ENCODE data around the gene CACNB4. TPM values are rescaled to one million over a fixed set of nuclear protein-coding genes. Genes with fewer than 3 reads are reported as not detected.

The CACNB4 gene
- total RNA-seq, 4 donors from 2014 or later = 3.5 to 4.8 (median 4.3) TPM

GRCh38 chr2:151978709-151979108, 120.1 kb downstream of the CACNB4 start:
- H3K4me3 ChIP-seq = no peak overlapping the region
- H3K27me3 ChIP-seq = no peaks in the 10 kb centered on the region
- no peaks in the 10 kb centered on the region for H3K9me3 ChIP-seq
- H3K4me1 ChIP-seq = peaks cover 0 to 2% (median 0%) of the 10 kb centered on the region in 4 donors
- H3K36me3 ChIP-seq = no peaks in the 10 kb centered on the region
- no peak overlapping the region for H3K27ac ChIP-seq
- DNase-seq (ENCODE audit: low spot score in 2 of 2) = no peak
- 98% methylated on average over 5 to 7 of the region's 7 CpGs for WGBS, 2 donors
- TF ChIP-seq POLR2A (IDR thresholded peaks at IDR 0.05) (no peak), CTCF (IDR thresholded peaks at IDR 0.05) (no peak), EP300 (IDR thresholded peaks at IDR 0.05) (no peak)

- no peak for DNase-seq (ENCODE audit: low spot score in 2 of 2)
- H3K9me3 ChIP-seq = no peaks in the 10 kb centered on the region
- TF ChIP-seq CTCF (IDR thresholded peaks at IDR 0.05) = no peak
- TF ChIP-seq POLR2A (IDR thresholded peaks at IDR 0.05) = no peak
- no peak for TF ChIP-seq EP300 (IDR thresholded peaks at IDR 0.05)
- H3K4me3 ChIP-seq = no peak overlapping the region
- H3K4me1 ChIP-seq = peaks cover 0 to 11% (median 0%) of the 10 kb centered on the region in 4 donors
- no peak overlapping the region for H3K27ac ChIP-seq
- 43 to 58% methylated on average over 3 of the region's 3 CpGs for WGBS, 2 donors
- H3K36me3 ChIP-seq = no peaks in the 10 kb centered on the region
- H3K27me3 ChIP-seq = no peaks in the 10 kb centered on the region
Observed at GRCh38 chr2:151977631-151978030, 121.2 kb downstream of the CACNB4 start.

GRCh38 chr2:151976945-151977353, 121.9 kb downstream of the CACNB4 start:
- no peak overlapping the region for H3K4me3 ChIP-seq

GRCh38 chr2:151975460-151976414, 123.1 kb downstream of the CACNB4 start:
- no peaks in the 10 kb centered on the region for H3K36me3 ChIP-seq
- 91% methylated on average over 15 of the region's 15 CpGs for WGBS, 2 donors
- TF ChIP-seq EP300 (IDR thresholded peaks at IDR 0.05) = no peak
- TF ChIP-seq CTCF (IDR thresholded peaks at IDR 0.05) = no peak
- TF ChIP-seq POLR2A (IDR thresholded peaks at IDR 0.05) = no peak

More at GRCh38 chr2:151976945-151977353, 121.9 kb downstream of the CACNB4 start:
- no peak overlapping the region for H3K27ac ChIP-seq
- no peaks in the 10 kb centered on the region for H3K27me3 ChIP-seq
- no peak for DNase-seq (ENCODE audit: low spot score in 2 of 2)
- no peaks in the 10 kb centered on the region for H3K9me3 ChIP-seq
- H3K36me3 ChIP-seq = no peaks in the 10 kb centered on the region
- no peak for TF ChIP-seq CTCF (IDR thresholded peaks at IDR 0.05)
- TF ChIP-seq POLR2A (IDR thresholded peaks at IDR 0.05) = no peak
- TF ChIP-seq EP300 (IDR thresholded peaks at IDR 0.05) = no peak
- H3K4me1 ChIP-seq = peaks cover 0 to 16% (median 0%) of the 10 kb centered on the region in 4 donors
- 82 to 86% methylated on average over 2 of the region's 2 CpGs for WGBS, 2 donors

GRCh38 chr2:151974988-151975387, 123.9 kb downstream of the CACNB4 start:
- H3K27me3 ChIP-seq = no peaks in the 10 kb centered on the region
- H3K27ac ChIP-seq = no peak overlapping the region
- peaks cover 0 to 16% (median 0%) of the 10 kb centered on the region in 4 donors for H3K4me1 ChIP-seq
- H3K4me3 ChIP-seq = no peak overlapping the region
- H3K36me3 ChIP-seq = no peaks in the 10 kb centered on the region
- H3K9me3 ChIP-seq = no peaks in the 10 kb centered on the region
- no peak for DNase-seq (ENCODE audit: low spot score in 2 of 2)
- TF ChIP-seq POLR2A (IDR thresholded peaks at IDR 0.05) (no peak), EP300 (IDR thresholded peaks at IDR 0.05) (no peak), CTCF (IDR thresholded peaks at IDR 0.05) (no peak)
- WGBS, 2 donors = 85 to 92% methylated on average over 3 of the region's 3 CpGs

More at GRCh38 chr2:151975460-151976414, 123.1 kb downstream of the CACNB4 start:
- Histone ChIP-seq H3K27ac (no peak overlapping the region), H3K27me3 (no peaks in the 10 kb centered on the region), H3K4me1 (peaks cover 0 to 16% (median 0%) of the 10 kb centered on the region in 4 donors), H3K4me3 (no peak overlapping the region), H3K9me3 (no peaks in the 10 kb centered on the region)
- no peak for DNase-seq (ENCODE audit: low spot score in 2 of 2)

Measured in tibial nerve (tissue), 4 donors.